Measurements from ENCODE around the gene CHMP4A.

CHMP4A gene

GRCh38 chr14:24238123-24238522, 24.8 kb upstream of the CHMP4A start:
- DNase-seq (ENCODE audit: low read depth): no peak
- no peak for TF ChIP-seq CTCF (IDR thresholded peaks at IDR 0.05; ENCODE audit: control insufficient read depth, insufficient read depth, low read depth, low read length, missing control alignments)

GRCh38 chr14:24237463-24237955, 24.2 kb upstream of the CHMP4A start:
- TF ChIP-seq CTCF (IDR thresholded peaks at IDR 0.05; ENCODE audit: control insufficient read depth, insufficient read depth, low read depth, low read length, missing control alignments): no peak
- H3K4me3 ChIP-seq (ENCODE audit: control insufficient read depth, low read depth, low read length): no peak overlapping the region
- no peak for DNase-seq (ENCODE audit: low read depth)

More at GRCh38 chr14:24238123-24238522, 24.8 kb upstream of the CHMP4A start:
- no peak overlapping the region for H3K4me3 ChIP-seq (ENCODE audit: control insufficient read depth, low read depth, low read length)

GRCh38 chr14:24236689-24237462, 23.6 kb upstream of the CHMP4A start:
- TF ChIP-seq CTCF (IDR thresholded peaks at IDR 0.05; ENCODE audit: control insufficient read depth, insufficient read depth, low read depth, low read length, missing control alignments): no peak
- H3K4me3 ChIP-seq (ENCODE audit: control insufficient read depth, low read depth, low read length): no peak overlapping the region
- no peak for DNase-seq (ENCODE audit: low read depth)

GRCh38 chr14:24235804-24236688, 22.8 kb upstream of the CHMP4A start:
- TF ChIP-seq CTCF (IDR thresholded peaks at IDR 0.05; ENCODE audit: control insufficient read depth, insufficient read depth, low read depth, low read length, missing control alignments): no peak
- no peak for DNase-seq (ENCODE audit: low read depth)

GRCh38 chr14:24234095-24235005, 21.1 kb upstream of the CHMP4A start:
- no peak for TF ChIP-seq CTCF (IDR thresholded peaks at IDR 0.05; ENCODE audit: control insufficient read depth, insufficient read depth, low read depth, low read length, missing control alignments)
- no peak for DNase-seq (ENCODE audit: low read depth)
- no peak overlapping the region for H3K4me3 ChIP-seq (ENCODE audit: control insufficient read depth, low read depth, low read length)

More at GRCh38 chr14:24235804-24236688, 22.8 kb upstream of the CHMP4A start:
- H3K4me3 ChIP-seq (ENCODE audit: control insufficient read depth, low read depth, low read length): no peak overlapping the region

- H3K4me3 ChIP-seq (ENCODE audit: control insufficient read depth, low read depth, low read length): peak overlapping the region; percentile 66
- no peak for DNase-seq (ENCODE audit: low read depth)
- no peak for TF ChIP-seq CTCF (IDR thresholded peaks at IDR 0.05; ENCODE audit: control insufficient read depth, insufficient read depth, low read depth, low read length, missing control alignments)
Observed at GRCh38 chr14:24233538-24233866, 20.2 kb upstream of the CHMP4A start.

All from AG09309 (cell line).